ENCODE results near the gene SLC44A3.

DNA sequence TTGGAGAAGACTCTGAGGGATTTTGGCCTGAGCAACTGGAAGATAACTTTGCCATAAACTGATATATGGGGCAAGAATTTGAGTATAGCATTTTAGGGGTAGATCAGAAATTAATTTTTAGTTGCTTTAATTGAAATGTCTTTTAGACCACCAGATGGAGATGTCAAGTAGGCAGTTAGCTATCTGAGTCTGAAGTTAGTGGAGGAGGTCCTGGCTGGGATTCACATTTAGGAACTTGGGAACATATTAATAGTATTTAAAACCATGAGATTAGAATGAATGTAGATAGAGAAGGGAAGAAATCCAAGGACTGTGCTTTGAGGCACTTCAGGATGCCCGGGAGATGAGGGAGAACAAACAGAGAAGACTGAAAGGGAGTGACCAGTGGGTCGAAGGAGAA, 32.6 kb downstream of the SLC44A3 start:
- TF ChIP-seq, protein P1, sequence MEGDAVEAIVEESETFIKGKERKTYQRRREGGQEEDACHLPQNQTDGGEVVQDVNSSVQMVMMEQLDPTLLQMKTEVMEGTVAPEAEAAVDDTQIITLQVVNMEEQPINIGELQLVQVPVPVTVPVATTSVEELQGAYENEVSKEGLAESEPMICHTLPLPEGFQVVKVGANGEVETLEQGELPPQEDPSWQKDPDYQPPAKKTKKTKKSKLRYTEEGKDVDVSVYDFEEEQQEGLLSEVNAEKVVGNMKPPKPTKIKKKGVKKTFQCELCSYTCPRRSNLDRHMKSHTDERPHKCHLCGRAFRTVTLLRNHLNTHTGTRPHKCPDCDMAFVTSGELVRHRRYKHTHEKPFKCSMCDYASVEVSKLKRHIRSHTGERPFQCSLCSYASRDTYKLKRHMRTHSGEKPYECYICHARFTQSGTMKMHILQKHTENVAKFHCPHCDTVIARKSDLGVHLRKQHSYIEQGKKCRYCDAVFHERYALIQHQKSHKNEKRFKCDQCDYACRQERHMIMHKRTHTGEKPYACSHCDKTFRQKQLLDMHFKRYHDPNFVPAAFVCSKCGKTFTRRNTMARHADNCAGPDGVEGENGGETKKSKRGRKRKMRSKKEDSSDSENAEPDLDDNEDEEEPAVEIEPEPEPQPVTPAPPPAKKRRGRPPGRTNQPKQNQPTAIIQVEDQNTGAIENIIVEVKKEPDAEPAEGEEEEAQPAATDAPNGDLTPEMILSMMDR (IDR thresholded peaks at IDR 0.05) = peak in 1 of 6 experiments; percentile 4
- TF ChIP-seq POLR2A (IDR thresholded peaks at IDR 0.05) = no peak

Measured in adrenal gland (tissue), 5 donors.